SKM-1 treated with dmso at 0.1 percent for 144 hours (cell line): ENCODE measurements around the gene CACNG7.
A peak's percentile ranks its signal among the peaks of the same experiment; 100 is the strongest.

Experiments
- DNase-seq: peaks from one replicate; lab custom pipeline; 2025; ENCODE audit not compliant: unreplicated experiment; lab: John Stamatoyannopoulos, UW

CACNG7 gene

GRCh38 chr19:53981376-53981951, 72.4 kb downstream of the CACNG7 start:
- DNase-seq: no peak

GRCh38 chr19:53982001-53982451, 72.9 kb downstream of the CACNG7 start:
- DNase-seq: no peak

GRCh38 chr19:53982611-53983010, 73.5 kb downstream of the CACNG7 start:
- no peak for DNase-seq

GRCh38 chr19:53983457-53984289, 74.6 kb downstream of the CACNG7 start:
- no peak for DNase-seq

- no peak for DNase-seq
Observed at GRCh38 chr19:53985863-53986262, 76.8 kb downstream of the CACNG7 start.

- no peak for DNase-seq
Observed at GRCh38 chr19:53988981-53989380, 79.9 kb downstream of the CACNG7 start.

GRCh38 chr19:53989600-53990533, 80.8 kb downstream of the CACNG7 start:
- DNase-seq: no peak

- no peak for DNase-seq
Observed at GRCh38 chr19:53991224-53992113, 82.4 kb downstream of the CACNG7 start, which contains the start of gene CACNG6. Gene CACNG6, plus strand, starts transcription at chr19:53991637. Its CDS starts 1,241 bp downstream, at chr19:53992878.

- peak; percentile 19 for DNase-seq
Observed at GRCh38 chr19:53992211-53992610, 83.1 kb downstream of the CACNG7 start.

- DNase-seq: no peak
Observed at GRCh38 chr19:53992815-53993214, 83.7 kb downstream of the CACNG7 start.

GRCh38 chr19:53993448-53993847, 84.4 kb downstream of the CACNG7 start:
- DNase-seq: no peak
